NCI-H1105 (cell line): ENCODE data around the gene MRPL42.
A peak's percentile ranks its signal among the peaks of the same experiment; 100 is the strongest.

Experiments
- DNase-seq: peaks from one replicate; lab custom pipeline; 2025; lab: John Stamatoyannopoulos, UW

MRPL42 gene

DNA sequence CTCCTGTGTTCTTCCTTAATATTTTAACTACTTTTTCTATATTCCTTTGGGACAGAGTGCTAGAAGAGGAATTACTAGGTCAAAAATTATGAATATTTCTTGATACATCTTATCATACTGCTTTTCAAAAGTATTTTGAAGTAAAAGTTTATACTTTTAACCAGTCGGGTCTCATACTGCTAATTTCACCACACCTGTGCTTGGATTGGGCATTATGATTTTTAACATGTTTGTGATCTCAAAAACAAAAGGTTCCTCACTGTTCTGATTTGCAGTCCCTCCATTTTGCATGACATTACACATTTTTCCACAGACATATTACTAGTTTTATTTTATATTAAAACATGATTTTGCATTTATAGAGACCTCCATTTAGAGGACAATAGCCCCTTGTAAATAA, 32.9 kb downstream of the MRPL42 start:
- DNase-seq: no peak

- DNase-seq: no peak
Measured at GRCh38 chr12:93500667-93501066, 33.4 kb downstream of the MRPL42 start.

DNA sequence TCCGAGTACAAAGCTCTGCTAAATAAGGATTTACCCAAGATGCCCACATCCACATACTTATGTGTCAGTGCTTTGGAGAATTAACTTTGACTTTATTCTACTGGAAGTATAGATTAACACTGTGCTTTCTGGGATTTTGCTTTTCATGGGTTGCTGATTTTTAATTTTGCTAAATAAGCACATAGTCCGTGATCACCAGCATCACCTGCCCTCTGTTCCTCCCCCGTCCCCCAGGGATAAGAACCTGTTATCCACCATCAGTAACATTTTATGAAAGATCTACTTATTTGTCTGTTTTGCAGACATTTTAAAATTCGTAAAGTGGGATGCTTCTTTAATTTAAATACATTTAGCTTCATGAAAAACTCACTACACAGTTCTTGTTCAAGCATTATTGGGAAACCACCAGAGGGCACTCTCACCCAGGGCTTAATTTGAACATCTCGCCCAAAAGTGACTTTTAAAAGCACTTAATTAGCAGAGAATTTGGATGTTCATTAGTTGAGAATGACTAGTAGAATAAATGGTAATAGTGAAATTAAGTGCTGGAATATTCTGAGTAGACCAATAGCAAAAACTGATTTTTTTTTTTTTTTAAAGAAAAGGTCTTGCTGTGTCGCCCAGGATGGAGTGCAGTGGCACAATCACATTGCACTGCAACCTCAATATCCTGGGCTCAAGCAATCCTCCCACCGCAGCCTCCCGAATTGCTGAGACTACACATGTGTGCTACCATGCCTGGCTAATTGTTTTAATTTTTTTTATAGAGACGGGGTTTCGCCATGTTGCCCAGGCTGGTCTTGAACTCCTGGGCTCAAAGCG, 35.7 kb downstream of the MRPL42 start:
- peak; percentile 9 for DNase-seq

DNA sequence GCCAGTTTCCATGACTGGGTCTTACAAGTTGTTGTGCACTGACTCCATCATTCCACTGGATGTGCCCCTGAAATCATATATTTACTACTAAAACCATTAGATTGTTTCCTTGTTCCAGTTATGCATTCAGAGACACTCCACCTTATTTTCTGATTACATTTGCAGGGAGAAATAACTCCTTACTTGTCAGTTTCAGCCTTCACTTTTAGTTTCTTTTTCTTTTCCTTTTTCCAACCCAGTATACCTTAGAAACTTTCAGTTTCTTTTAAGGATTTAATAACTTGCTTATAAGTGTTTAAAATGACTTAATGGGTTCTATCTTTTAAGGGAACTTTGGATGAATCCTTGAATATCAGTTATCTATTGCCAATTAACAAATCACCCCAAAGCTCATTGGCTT, 39.9 kb downstream of the MRPL42 start:
- no peak for DNase-seq

- DNase-seq: no peak
Measured at GRCh38 chr12:93509506-93509905, 42.2 kb downstream of the MRPL42 start.

- DNase-seq: no peak
Measured at GRCh38 chr12:93514853-93515252, 47.5 kb downstream of the MRPL42 start.

GRCh38 chr12:93518725-93519124, 51.4 kb downstream of the MRPL42 start:
- DNase-seq: no peak

- DNase-seq: no peak
Measured at GRCh38 chr12:93519859-93520258, 52.5 kb downstream of the MRPL42 start.

GRCh38 chr12:93520454-93520853, 53.1 kb downstream of the MRPL42 start:
- no peak for DNase-seq

GRCh38 chr12:93521225-93522080, 54.1 kb downstream of the MRPL42 start:
- no peak for DNase-seq

GRCh38 chr12:93524386-93525133, 57.2 kb downstream of the MRPL42 start:
- no peak for DNase-seq

DNA sequence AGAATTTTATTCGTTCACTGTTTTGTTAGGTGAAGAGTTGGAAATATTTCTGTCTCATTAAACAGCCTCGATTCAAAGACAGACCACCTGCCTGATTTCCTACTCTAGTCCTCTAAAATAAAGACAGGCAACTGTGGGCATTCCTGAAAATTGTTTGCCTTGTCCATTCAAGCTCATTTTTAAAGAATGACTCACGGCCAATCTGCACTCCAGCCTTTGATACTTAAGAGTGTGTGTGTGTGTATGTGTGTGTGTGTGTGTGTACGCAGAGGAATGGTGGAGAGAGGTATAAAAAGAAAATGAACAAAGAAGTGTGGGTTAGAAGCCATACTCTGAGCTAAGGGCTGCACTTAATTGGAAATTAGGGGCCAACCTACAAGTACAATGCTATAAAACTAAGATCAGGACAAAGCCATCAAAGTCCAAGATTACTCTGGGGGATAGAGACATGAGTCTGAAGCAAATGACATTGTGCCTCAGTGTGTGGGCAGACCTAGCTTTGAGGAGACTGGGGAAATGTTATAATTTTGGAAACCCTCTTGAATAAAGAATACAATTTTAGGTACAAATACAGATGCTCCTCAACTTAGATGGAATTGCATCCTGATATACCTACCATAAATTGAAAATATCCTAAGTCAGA, 59.6 kb downstream of the MRPL42 start:
- DNase-seq: no peak

DNA sequence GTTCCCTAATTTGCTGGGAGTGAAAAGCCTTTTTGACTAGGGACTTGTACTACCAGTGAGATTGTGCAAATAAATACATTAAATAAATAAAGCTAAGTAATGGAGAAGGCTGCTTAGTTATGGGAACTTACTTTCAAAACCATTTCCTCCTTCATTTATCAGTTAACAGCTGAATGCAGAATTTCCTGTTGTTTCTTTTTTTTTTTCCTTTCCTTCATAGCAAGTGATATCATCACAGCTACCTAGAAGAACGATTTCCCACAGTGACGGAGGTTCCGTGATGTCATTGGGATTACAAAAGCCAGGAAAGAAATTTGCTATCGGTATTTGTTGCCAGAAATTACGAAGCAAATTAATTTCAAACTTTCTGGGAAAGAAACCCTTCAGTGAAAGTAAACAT, 63.0 kb downstream of the MRPL42 start:
- no peak for DNase-seq

GRCh38 chr12:93533310-93533709, 66.0 kb downstream of the MRPL42 start:
- no peak for DNase-seq

GRCh38 chr12:93536111-93536765, 68.9 kb downstream of the MRPL42 start:
- no peak for DNase-seq

GRCh38 chr12:93536766-93537488, 69.6 kb downstream of the MRPL42 start:
- DNase-seq: no peak

- no peak for DNase-seq
Measured at GRCh38 chr12:93537769-93538168, 70.5 kb downstream of the MRPL42 start.

DNA sequence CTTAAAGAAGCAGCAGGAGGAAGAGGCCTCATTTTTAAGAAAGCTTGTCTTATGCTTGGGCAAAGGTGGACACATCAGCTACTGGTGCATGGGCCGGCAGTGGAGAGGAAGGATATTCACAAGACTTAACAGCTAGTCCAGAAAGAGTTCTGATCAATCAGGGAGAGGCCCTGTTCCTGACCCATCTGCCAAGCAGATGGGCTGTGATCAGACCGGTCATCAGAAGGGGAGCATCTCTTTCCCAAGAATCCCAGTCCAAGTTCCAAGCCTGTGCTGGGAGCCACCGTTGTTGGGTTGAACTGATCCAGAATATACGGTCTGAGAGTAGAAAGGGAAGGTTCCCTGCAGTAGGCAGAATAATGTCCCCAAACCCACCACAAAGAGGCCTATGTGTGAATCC, 72.5 kb downstream of the MRPL42 start:
- no peak for DNase-seq

GRCh38 chr12:93540466-93540865, 73.2 kb downstream of the MRPL42 start:
- no peak for DNase-seq

- DNase-seq: no peak
Measured at GRCh38 chr12:93541578-93542225, 74.4 kb downstream of the MRPL42 start.
